Nucleus accumbens (tissue), 56 donors: ENCODE data around the gene PTPRK.

Experiments used
- DNase-seq, 56 donors: peaks; one replicate each; lab custom pipeline; 2025; lab: John Stamatoyannopoulos, UW

Gene PTPRK

GRCh38 chr6:128259730-128260685 lies 260.4 kb downstream of the PTPRK start:
- DNase-seq, result no peak

GRCh38 chr6:128259029-128259724 lies 261.2 kb downstream of the PTPRK start:
- no peak for DNase-seq

GRCh38 chr6:128256095-128256494 lies 264.3 kb downstream of the PTPRK start:
- DNase-seq, result no peak

GRCh38 chr6:128252341-128253176 lies 267.8 kb downstream of the PTPRK start:
- no peak for DNase-seq

- DNase-seq, result no peak
Measured at GRCh38 chr6:128251445-128252340, 268.7 kb downstream of the PTPRK start.

GRCh38 chr6:128250370-128251070 lies 269.9 kb downstream of the PTPRK start:
- no peak for DNase-seq

- no peak for DNase-seq
Measured at GRCh38 chr6:128249429-128249828, 271.0 kb downstream of the PTPRK start.

- DNase-seq, result no peak
Measured at GRCh38 chr6:128246472-128247260, 273.7 kb downstream of the PTPRK start.

GRCh38 chr6:128244751-128245405 lies 275.5 kb downstream of the PTPRK start:
- no peak for DNase-seq

GRCh38 chr6:128242765-128243403 lies 277.5 kb downstream of the PTPRK start:
- no peak for DNase-seq

- DNase-seq, result no peak
Measured at GRCh38 chr6:128241216-128241615, 279.2 kb downstream of the PTPRK start.

GRCh38 chr6:128240024-128240428 lies 280.4 kb downstream of the PTPRK start:
- no peak for DNase-seq

GRCh38 chr6:128239146-128239545 lies 281.3 kb downstream of the PTPRK start:
- no peak for DNase-seq

GRCh38 chr6:128238225-128238624 lies 282.2 kb downstream of the PTPRK start:
- DNase-seq, result peak in 7 of 56 donors; percentile 1 to 14 (median 4)

GRCh38 chr6:128235556-128235955 lies 284.8 kb downstream of the PTPRK start:
- no peak for DNase-seq

GRCh38 chr6:128233531-128233930 lies 286.9 kb downstream of the PTPRK start:
- peak in 2 of 56 donors; percentile 5 to 7 for DNase-seq
